Frontal cortex (tissue), 4 donors: ENCODE measurements around the gene CHN1. TPM values are rescaled to one million over a fixed set of nuclear protein-coding genes. Genes with fewer than 3 reads are reported as not detected.

ENCODE experiments used
- DNase-seq, 2 donors: peaks; one replicate each; pipeline ENCODE4 v3.0.0; 2012; ENCODE audit warnings: low spot score in 2 of 2
- FAIRE-seq: peaks from 2 replicates; lab custom pipeline; 2012; peaks lifted over from hg19 to GRCh38; lab: Jason Lieb, UNC
- total RNA-seq: library from RNA; depleted of rRNA; stranded (reverse); fragments of >200 nt; gene quantifications from one replicate; pipeline ENCODE4 v1.2.3, GENCODE V29; 2014
- donor health status: control.
- donor health status: control.
- donor health status: control.

The CHN1 gene
- total RNA-seq, 1 donor from 2014 or later, result 57.1 TPM

DNA sequence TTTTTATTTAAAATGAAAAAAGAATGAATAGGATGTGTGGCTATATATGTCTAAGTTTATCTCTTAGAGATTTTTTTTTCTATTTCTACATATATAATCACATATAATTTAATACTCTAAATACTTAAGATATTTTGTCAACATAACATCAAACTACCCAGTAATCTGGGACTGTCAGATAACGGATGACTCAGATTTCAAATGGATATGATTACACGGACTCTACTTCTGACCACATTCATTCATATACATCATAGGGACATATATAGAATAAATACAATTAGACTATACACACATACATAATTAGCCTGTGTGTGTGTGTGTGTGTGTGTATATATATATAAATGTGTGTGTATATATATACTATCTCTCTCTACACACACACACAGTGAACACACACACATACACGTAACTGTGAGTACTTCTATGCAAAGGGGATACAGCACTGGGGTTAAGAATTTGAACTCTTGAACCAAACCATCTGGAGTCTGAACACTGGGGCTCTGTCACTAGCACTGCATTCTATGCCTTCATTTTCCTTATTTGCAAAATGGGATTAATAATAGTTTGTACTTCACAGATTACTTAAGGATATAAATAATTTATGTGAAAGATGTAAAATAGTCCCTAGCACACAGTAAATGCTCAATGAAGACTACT, 59.5 kb downstream of the CHN1 start:
- no peak for DNase-seq
- FAIRE-seq, result no peak

DNA sequence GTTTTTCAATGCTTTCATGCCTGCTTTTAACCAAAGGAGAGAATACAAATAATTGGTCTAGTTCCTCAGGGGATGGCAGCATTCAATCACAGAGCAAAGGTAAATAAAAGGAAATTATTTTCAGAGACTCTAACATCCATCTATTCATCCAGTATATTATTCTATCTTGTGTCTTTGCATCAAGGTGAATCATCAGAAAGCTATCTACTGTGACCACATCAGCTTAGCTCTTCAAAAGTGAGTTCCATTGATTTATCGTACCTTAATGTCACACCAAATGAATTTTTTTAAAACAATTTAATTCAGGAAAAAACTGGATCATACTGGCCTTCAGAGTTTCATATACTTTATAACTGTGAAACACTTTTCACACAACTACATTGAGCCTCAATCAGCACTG, 66.1 kb downstream of the CHN1 start:
- FAIRE-seq (no peak), DNase-seq (no peak)

DNA sequence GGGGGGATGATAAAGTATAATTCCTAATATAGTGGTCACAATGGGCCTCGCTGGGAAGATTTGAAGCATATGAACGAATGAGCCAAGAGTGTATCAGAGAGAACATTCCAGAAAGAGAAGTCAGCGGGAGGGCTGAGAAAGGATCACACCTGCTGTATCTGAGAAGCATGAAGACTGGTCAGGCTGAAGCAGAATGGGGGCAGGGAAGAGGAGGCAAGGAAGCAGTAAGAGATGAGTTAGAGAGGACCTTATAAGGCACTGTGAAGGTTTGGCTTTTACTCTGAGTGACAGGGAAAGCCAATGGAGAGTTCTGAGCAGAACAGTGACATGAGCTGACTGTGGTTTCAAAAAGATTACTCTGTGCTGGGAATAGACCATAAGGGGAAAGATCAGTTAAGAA, 73.5 kb downstream of the CHN1 start:
- no peak for DNase-seq

DNA sequence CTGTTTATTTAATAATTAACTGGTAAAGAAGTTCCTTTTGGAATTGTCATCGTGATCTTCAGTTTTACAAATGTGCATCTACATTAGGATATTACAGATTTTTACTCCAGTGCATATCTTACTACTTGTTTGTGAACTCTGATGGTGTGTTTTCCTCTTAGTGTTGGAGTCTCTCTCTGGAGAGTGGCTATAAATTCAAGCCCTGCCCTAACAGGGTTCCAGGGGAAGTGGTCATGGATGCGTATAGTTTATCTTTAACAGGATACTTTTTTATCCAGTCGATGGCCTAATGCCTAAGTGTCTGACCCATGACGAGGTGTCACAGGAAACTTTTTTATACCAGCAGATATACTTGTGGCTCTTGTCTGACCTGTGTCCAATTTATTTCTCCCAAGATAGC, 75.4 kb downstream of the CHN1 start:
- no peak for DNase-seq
- FAIRE-seq, result no peak

More for the DNA sequence above, 73.5 kb downstream of the CHN1 start:
- no peak for FAIRE-seq

DNA sequence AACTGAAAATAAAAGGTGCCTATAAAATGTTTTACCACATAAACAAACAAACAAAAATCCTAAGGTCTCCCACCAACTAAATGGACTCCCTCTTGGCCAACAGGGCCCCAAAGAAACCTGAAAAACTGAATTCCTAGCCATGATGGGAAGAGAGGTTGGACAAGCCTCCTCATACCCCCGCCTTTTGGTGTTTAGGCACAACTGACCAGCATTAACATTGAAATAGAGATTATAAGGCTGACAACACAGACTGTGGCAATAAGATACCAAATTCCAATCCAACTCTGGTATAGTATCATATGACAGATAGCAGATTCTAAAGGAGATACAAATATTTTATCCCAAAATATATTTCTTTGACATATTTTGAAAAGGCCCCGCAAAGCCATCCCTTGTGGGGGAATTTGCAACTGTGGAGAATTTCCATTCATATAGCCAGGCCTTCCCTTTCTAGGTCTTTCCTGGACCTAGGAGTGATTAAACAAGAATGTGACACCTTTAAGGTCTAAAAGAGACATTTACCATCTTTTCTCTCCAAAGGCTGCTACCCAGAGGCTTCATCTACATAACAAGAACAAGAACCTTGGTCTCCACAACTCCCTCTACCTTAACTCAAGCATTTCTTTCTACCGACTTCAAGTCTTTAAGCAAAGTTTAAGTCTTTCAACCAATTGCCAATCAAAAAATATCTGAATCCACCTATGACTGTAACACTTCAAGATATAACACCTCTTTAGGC, 80.0 kb downstream of the CHN1 start:
- DNase-seq (no peak), FAIRE-seq (no peak)

DNA sequence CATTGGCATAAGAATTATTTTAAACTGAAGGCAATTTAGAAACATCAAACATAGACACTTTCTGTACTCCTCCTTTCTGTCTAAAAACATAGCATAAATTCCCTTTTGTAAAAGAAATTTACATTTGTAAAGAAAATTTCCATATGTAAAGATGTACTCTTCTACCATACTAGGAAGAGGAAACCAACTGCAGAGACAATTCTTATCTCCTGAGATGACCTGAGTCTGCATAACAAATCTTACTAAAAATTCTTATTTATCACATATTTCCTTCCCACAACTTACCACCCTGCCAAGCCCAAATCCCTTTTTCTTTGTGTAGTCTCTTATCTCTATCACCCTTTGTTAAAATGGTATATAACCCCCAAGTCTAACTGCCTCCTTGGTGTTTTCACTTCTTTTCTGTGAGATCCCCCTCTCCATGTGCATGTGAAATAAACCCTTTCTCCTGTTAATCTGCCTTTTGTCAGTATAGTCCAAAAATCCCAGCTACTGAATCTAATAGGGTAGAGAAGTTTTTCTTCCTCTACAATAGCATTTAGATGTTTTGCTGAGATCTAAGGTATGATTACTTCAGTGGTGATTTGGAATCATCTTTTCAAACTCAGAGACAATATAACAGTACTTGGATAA, 81.0 kb downstream of the CHN1 start:
- DNase-seq, result no peak
- no peak for FAIRE-seq

DNA sequence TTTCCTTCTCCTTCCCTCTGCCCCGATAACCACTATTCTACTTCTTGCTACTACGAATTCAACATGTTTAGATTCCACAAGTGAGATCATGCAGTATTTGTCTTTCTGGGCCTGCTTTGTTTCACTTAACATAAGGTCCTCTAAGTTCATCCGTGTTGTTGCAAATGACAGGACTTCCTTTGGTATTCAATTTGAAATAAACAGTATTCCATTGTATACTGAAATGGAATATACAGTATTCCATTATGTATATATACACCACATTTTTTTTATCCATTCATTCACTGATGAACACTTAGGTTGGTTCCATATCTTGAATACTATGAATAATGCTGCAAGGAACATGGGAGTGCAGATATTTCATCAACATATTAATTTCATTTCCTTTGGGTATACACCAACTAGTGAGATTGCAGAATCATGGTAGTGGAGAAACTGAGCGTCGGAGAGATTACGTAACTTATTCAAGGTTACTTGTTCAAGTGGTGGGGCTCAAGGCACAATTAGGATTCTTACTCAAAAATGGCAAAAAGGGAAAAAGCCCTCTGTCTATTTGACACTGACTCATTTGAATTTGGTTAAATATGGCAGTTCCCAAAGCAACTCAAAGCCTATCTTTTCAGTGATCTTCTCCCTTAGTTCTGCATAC, 85.1 kb downstream of the CHN1 start:
- FAIRE-seq, result no peak
- no peak for DNase-seq

DNA sequence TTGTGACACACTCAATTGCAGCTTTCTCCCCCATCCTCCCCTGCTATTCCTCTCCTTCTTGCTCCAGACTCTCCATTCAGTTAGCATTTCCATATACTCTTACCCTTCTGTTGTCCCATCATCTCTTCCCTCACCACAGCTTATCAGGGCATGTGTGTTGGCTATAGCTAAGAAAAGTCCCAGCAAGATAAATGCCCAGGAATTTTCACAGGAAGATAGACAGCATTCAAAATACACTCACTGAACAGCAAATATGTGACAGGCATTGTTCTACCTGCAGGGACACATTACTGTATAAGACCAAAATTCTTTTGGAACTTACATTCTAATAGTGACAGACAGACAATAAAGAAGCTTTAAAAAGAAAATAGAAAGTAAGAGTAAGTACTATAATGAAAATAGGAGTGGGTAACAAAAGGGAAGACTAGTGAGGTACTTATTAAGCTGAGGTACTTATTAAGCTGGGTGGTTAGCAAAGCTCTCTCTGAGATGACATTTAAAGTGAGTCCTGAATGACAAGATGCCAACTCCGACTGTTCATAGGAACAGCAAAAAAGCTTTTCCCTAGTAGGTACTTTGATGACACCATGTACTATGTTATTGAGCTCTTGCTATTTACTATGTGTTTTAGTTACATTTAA, 86.2 kb downstream of the CHN1 start:
- DNase-seq, result no peak
- FAIRE-seq, result no peak

DNA sequence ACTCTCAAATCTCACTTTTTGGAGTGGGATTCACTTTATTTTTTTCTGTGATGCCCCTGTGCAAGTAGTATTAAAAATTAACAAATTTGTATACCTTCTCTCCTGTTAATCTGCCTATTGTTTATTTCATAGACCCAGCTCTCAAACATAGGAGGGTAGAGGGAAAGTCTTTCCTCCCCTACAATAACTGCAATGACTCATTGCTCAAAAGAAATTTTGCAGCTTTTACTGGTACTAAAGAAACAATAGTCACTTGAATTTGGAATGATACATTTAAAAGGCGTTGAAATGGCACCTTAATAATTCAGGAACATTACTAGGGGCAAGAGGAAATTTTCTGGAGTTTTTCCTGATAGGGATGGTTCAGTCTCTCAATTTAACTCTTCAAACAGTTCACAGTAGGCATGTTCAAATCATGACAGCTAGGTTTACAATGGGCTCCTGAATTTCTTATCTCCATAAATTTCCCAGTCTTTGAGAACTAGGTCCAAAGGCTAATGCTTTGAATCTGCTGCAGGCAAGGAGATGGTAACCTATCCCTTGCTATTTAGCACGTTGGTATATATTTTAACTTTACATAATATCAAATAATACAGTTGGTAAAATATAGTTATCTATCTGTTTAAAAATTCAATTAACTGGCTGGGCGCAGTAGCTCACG, 88.8 kb downstream of the CHN1 start:
- FAIRE-seq (no peak), DNase-seq (no peak)

DNA sequence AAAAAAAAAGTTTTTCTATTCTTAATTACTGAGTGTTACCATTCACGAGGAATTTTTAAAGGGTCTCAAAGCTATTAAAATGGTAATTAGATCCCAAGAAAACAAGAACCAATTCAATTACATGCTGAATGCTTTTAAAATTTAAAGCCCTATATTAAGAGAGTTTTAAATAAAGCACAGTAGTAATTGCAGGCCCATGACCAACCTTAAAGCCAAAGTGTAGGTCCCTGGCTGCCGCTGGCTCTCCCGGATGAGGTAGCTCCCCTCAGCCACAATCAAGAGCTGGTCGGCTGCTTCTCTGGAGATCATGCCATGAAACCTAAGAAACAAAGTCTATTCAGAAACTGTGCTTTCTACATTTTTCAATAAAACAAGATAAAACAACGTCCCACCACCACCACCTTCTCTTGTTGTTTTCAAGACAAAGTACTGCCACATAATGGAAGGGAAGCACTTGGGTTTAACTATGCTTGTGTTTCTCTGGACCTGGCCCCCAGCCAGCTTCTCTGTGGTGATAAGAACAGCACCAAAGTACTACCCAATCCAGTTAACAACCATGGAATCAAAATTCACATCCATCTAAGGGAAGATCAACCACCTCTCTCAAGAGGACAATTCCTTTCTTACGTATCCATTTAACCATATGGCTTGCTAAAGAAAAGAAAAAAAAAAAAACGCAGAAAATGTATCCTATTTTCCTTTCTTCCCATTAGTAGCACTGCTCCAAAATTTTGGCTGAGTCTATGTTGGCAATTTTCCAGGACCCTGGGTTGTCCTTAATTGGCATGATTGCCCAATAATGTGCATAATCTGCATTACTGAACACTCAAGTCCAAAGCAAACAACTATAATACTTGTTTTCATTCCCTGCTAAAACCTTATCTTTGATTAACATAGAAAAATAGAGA, 90.1 kb downstream of the CHN1 start:
- FAIRE-seq (no peak), DNase-seq (no peak)

DNA sequence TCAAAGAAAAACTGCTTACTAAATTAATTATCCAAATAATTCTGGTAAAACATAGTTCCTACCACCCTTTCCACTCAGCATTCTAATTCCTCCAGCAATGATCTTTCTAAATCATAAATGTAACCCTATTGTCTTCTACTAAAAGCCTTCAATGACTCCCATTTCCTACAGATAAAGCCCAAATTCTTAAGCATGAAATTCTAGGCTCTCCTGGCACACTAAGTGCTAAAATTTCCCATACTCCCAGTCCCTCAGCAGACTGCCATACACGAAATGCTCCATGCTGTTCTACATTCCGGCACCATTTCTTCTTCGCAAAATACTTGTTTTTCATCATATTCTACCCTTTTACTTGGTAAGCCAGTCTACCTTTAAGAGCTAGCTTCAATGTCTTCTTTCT, 96.9 kb downstream of the CHN1 start:
- DNase-seq, result no peak
- no peak for FAIRE-seq

DNA sequence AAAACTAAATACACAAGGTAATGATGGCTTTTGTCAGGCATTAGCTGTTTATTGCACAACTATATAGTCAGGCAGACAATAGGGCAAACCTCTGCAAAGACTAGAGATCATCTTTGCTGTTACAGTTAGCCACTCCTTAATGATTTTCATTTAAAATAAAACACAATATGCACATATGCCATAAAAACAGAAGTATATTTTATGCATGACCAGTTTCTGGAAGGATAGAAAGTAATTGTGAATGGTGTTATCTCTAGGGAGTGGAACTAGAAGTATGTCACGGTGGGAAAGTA, 102.0 kb downstream of the CHN1 start:
- no peak for FAIRE-seq
- DNase-seq, result no peak

DNA sequence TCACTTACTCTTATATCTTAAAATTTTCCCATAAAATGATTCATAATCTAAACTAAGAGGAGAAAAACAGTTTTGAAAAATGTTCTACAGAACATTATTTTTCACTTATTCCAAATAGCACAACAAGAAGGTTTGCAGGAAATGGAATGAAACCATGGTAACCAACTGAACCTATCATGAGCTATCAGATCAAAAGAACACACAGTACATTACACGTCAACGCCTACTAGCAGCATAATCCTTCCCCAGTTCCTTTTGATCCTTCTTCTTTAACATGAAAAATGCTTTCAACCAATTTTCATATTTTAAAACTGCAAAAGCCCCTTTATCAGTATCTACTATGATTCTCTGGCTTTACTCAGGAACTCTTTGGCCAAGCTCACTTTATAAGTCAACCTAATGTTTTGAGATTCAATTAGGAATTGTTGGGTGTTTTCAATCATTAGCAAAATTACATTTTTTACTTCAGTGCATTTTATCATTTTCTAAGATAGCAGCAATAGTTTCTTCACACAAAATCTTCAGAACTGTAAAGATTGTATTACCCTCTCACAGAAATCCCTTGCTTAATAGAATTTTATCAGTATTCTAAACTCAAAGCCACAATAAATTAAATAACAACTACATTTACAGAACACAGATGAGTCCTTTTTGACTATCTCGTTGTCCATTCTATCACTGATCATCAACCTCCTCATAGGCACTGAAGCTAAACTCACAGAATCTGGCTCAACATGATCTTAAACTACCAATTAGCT, 102.5 kb downstream of the CHN1 start:
- FAIRE-seq (no peak), DNase-seq (peak in 1 of 2 donors; percentile 15)

DNA sequence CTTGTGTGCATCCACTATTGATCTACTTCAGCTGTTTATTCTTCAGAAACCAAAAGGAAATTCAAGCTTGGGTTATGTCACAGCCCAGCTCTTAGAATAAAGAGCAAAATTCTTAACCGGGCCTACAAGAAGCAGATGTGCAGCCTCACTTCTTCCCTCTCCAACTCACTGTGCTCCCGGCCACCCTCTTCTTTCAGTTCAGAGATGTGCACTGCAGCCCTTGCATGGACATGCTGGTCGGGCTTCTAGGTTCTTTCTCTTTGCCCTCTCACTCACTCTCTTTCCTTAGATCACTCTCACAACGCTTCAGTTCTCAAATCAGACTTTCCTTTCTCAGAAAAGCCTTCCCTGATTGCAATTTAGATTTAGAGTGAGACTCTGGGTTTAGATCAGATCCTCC, 104.1 kb downstream of the CHN1 start:
- no peak for DNase-seq

DNA sequence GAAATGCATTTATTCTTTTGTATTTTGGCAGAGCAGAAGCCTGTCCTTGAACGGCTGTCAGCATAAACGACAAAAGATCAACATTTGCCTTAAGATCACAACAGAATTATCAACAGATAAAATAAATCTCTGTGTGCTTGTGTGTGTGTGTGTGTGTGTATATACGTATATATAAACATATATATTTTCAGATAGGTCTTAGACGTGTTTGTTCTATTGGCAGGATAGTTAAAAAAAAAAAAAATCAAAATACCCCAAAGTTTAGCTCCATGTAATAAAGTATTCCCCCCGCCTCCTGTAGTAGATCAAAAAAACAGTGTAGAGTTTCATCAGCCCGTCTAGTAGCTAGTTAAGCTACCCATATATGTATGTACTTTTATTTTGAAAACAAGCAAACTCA, 107.9 kb downstream of the CHN1 start:
- DNase-seq (no peak), FAIRE-seq (no peak)

More for the DNA sequence above, 104.1 kb downstream of the CHN1 start:
- no peak for FAIRE-seq

DNA sequence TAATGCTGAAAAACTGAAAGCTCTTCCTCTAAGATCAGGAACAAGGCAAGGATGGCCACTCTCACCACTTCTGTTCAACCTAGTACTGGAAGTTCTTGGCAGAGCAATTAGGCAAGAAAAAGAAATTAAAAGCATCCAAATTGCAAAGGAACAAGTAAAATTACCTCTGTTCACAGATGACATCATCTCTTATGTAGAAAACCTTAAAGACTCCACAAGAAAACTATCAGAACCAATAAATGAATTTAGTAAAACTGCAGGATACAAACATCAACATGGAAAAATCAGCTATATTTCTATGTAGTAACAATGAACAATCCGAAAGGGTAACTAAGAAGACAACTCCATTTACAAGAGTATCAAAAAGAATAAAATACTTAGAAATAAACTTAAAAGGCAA, 112.2 kb downstream of the CHN1 start:
- no peak for FAIRE-seq
- no peak for DNase-seq

DNA sequence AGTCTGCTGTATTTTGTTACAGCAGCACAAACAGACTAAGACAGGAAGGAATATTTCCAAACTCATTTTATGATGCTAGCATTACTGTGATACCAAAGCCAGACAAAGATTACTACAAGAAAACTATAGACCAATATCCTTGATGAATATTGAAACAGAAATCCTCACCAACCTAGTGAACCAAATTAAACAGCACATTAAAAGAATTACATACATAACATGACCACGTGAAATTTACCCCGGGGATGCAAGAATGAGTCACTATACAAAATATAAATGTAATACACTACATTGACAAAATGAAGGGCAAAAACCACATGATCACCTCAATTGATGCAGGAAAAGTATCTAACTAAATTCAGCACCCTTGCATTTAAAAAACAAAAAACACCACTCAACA, 112.6 kb downstream of the CHN1 start:
- no peak for DNase-seq
- no peak for FAIRE-seq

DNA sequence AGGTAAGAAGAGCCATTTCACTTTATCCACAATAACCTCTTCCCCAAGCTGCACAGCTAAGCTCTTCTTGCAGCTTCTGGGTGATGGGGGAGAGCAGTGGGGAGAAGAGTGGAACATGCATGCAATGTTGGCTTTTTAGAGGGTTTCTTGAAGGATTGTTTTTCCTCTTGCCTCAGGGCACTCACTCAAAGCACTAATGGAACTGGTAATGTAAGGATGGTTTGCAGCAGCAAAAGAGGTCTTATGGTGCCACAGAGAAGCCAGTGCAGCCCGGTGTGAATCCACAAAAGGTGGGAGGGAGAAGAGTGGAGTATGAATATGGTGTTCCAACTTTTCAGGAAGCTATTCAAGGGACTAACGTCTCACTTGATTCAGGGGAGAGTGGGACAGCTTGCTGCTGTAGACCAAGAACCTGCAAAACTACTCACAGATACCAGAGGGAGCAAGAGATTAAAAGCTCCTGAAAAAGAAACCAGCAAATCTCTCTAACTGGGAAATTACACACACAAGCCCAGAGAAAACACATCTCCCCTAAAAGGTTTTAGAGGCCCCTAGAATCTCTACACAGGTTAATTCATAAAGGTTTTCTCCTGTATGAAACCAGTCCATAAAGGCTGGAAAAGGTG, 116.4 kb downstream of the CHN1 start:
- DNase-seq, result no peak
- FAIRE-seq, result no peak
